GM13976 (cell line): ENCODE measurements around the gene CAMK4.
A peak's percentile ranks its signal among the peaks of the same experiment; 100 is the strongest.

ENCODE experiments used
- DNase-seq: peaks from one replicate; pipeline ENCODE4 v3.0.0; 2012; ENCODE audit warnings: low spot score
- in situ Hi-C: fragments of 300-500 bp; cut with MboI; formaldehyde crosslinking; loops from one replicate; pipeline ENCODE4 v1.12.0; 2022; ENCODE audit warnings: low sequenced_read_pairs, mixed read lengths, inconsistent platforms; ENCODE audit not compliant: unreplicated experiment
- TF ChIP-seq, protein P1 (sequence below): IDR thresholded peaks from 2 replicates; pipeline ENCODE4 v1.5.1; 2012; ENCODE audit warnings: borderline replicate concordance, mild to moderate bottlenecking; ENCODE audit not compliant: insufficient read depth; ENCODE audit errors: extremely low read depth, missing control alignments, control extremely low read depth

Gene CAMK4

DNA sequence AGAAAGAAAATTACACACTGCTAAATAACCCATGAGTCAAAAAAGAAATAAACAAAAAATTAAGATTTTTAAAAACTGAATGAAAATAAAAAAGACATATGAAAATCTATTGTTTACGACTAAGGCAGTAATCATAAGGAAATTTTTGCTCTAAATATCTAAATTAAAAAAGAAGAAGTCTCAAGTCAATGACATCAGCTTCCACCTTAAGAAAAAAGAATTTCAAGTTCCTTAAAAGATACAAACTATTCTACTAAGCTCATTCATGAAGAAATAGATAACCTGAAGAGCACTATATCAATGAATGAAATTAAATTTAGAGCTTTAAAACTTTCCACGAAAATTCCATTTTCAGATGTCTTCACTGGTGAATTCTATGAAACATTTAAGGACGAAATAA is 303.9 kb downstream of the CAMK4 start:
- in situ Hi-C loops = no loop called here
- TF ChIP-seq, protein P1, sequence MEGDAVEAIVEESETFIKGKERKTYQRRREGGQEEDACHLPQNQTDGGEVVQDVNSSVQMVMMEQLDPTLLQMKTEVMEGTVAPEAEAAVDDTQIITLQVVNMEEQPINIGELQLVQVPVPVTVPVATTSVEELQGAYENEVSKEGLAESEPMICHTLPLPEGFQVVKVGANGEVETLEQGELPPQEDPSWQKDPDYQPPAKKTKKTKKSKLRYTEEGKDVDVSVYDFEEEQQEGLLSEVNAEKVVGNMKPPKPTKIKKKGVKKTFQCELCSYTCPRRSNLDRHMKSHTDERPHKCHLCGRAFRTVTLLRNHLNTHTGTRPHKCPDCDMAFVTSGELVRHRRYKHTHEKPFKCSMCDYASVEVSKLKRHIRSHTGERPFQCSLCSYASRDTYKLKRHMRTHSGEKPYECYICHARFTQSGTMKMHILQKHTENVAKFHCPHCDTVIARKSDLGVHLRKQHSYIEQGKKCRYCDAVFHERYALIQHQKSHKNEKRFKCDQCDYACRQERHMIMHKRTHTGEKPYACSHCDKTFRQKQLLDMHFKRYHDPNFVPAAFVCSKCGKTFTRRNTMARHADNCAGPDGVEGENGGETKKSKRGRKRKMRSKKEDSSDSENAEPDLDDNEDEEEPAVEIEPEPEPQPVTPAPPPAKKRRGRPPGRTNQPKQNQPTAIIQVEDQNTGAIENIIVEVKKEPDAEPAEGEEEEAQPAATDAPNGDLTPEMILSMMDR = no peak
- no peak for DNase-seq

DNA sequence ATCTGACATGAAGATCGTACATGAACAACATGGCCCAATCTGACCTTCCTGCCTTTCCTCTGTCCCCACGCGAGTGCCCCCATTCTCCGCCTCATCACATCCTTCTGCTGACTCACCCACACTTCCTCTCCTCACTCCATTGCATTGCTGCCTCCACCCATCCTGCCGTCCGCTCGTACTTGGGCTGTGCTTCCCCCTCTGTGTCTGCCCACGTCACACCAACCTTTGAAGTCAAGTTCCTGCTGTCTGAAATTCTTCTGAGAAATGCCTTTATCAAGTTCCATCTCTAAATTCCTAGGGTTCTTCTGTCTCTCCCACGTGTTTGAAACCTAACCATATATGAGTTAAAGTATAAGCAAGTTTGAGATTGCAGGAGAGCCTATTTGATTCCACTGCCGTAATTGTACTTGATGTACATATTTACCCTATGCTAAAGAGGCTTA is 306.1 kb downstream of the CAMK4 start:
- peak; percentile 49 for DNase-seq
- TF ChIP-seq, protein P1 = no peak
- in situ Hi-C loops = no loop called here

DNA sequence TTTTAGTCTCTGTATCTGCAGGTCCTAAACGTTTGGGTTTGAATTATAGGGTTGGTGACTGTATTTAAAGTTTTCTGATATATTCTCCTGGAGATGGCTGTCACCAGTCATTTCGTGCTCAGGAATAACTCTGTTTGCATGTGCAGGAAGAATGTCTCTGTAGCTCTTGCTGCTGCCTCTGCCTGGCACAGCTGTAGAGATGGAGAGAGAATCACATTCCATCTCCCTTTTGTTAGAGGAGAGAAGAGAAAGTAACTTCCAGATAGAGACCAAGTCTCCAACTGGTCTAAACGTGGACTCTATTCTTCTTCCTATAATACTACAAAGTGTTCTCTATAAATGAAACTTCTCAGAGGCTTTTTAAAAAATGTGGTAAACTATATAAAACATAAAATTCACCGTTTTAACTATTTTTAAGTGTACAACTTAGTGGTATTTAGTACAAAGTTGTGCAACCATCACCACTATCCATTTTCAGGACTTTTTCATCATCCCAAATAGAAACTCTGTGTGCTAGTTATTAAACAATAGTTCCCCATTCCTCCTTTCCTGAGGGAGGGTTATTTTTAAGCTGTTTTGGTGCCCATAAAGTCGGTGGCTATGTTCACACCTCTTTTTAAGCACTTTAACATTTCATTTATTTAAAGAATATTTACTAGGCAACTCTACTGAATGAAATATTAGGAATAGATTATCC is 308.9 kb downstream of the CAMK4 start:
- DNase-seq = no peak
- TF ChIP-seq, protein P1 = no peak
- in situ Hi-C loops = no loop called here

DNA sequence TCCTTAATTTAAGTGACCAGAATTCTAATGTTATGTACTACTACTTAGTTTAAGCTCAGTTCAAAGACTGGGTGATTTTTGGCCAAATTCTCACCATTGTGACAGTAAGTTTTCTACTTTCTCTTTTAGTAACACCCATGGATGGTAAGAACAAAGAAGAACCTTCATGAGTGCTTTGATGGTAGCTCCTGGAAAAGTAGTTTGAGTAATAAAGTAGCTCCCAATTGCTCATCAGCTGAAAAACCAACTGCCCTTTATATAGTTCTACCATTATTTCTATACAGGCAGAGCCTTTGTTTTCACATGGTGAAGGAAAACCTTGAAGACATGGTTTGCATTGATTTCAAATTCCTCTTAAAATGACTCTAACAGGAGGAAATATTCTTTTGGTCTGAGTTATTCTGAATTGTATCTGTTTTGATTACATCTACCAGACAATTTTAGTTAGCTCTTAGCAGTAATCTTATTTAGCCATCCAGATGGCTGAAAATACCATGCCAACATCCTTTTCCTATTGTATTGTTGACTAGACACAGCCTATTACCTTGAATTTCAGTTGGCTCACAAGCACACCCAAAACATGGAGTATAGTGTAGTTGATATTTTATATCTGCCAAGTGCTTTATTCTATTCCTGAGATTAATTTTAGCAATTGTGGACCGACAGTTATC is 311.8 kb downstream of the CAMK4 start:
- in situ Hi-C loops = no loop called here
- TF ChIP-seq, protein P1 = no peak
- DNase-seq = no peak

DNA sequence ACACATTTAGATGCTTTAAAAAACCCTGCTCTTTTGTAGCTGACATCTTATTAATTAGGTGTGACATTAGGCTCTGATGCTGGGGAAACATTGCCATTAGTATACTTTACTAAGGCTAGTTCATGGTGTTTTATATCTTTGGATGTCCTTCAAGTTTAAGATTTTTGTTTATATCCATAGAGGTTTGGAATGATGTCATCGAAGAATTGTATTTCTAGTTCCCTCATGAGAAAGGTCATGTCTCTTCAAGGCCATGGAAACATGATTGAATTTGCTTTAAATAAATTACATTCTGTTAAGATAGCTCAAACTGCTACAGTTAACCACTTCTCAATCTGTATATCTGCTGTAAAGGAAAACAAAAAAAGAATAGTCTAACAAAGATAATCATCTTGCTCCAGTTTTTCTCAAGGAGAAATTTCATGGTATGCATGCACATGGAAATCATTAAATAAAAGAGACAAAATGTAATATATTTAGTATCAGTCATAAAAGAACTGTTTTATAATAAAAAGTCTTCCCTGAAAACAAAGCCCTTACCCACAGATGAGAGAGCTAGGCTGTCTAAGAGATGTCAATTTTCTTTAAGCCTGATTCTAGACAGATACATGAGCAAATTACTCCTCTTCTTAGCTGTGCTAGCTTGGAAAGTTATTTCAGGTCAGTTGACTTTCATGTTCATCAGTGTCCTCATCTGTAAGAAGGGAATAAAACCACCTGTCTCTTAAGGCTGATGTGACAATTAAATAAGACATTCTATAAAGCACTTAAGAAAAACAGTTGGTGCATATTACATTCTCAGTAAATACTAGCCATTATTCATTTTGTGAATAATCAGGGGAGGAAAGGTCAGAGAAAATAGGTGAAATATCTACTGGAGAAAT is 313.2 kb downstream of the CAMK4 start:
- in situ Hi-C loops = no loop called here
- no peak for DNase-seq
- TF ChIP-seq, protein P1 = no peak
